Measurements from ENCODE around the gene SIRT2.

DNA sequence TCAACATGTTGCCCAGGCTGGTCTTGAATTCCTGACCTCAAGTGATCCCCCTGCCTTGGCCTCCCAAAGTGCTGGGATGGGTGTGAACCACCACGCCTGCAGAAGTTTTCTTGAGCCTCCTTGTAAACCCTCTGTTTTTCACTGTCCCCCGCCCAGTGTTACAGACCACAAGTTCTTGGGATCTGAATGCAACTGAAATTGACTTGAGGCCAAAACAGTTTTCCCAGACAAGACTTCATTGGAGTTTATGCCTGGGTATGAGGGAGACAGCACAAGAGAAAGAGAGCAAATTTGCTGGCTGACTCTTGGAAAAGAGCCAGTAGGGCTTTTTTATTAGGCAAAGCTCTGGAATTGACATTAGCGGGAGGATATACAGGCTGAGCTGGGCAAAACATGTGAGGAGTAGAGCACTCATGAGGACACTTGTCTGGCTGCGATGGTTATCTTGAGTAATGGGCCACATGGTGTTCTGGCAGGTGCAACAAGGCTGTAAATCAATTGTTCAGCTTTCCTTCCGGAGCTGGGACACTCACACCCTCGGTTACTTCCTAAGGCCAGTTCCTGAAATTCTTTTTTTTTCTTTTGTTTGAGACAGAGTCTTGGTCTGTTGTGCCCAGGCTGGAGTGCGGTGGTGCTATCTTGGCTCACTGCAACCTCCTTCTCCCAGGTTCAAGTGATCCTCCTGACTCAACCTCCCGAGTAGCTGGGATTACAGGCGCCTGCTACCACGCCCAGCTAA, 36.9 kb downstream of the SIRT2 start:
- no peak for TF ChIP-seq POLR2A (IDR thresholded peaks at IDR 0.05)
- TF ChIP-seq, protein P1, sequence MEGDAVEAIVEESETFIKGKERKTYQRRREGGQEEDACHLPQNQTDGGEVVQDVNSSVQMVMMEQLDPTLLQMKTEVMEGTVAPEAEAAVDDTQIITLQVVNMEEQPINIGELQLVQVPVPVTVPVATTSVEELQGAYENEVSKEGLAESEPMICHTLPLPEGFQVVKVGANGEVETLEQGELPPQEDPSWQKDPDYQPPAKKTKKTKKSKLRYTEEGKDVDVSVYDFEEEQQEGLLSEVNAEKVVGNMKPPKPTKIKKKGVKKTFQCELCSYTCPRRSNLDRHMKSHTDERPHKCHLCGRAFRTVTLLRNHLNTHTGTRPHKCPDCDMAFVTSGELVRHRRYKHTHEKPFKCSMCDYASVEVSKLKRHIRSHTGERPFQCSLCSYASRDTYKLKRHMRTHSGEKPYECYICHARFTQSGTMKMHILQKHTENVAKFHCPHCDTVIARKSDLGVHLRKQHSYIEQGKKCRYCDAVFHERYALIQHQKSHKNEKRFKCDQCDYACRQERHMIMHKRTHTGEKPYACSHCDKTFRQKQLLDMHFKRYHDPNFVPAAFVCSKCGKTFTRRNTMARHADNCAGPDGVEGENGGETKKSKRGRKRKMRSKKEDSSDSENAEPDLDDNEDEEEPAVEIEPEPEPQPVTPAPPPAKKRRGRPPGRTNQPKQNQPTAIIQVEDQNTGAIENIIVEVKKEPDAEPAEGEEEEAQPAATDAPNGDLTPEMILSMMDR (IDR thresholded peaks at IDR 0.05) = no peak
